WERI-Rb-1 (cell line): ENCODE results near the gene CKAP4.

Experiments used
- DNase-seq: peaks from one replicate; pipeline ENCODE4 v3.0.0-alpha.2; 2020
- H3K27ac ChIP-seq: fragments of 250-450 bp; sonication (Bioruptor Pico); 2 replicates; pipeline ENCODE4 v1.5.1; 2020; ENCODE audit warnings: mild to moderate bottlenecking, moderate library complexity
- H3K27me3 ChIP-seq: fragments of 250-450 bp; sonication (Bioruptor Pico); 2 replicates; pipeline ENCODE4 v1.5.1; 2021; ENCODE audit warnings: mild to moderate bottlenecking, low read depth, moderate library complexity; ENCODE audit not compliant: insufficient read depth, severe bottlenecking
- H3K36me3 ChIP-seq: fragments of 250-450 bp; sonication (Bioruptor Pico); 2 replicates; pipeline ENCODE4 v1.5.1; 2020; ENCODE audit warnings: mild to moderate bottlenecking, moderate library complexity
- H3K4me3 ChIP-seq: 2 replicates; pipeline ENCODE4 v1.5.1; 2011; ENCODE audit warnings: low read depth, mild to moderate bottlenecking, control low read depth, low read length
- H3K9me3 ChIP-seq: fragments of 250-450 bp; sonication (Bioruptor Pico); 2 replicates; pipeline ENCODE4 v1.5.1; 2021; ENCODE audit warnings: mild to moderate bottlenecking, moderate library complexity; ENCODE audit not compliant: severe bottlenecking
- CTCF ChIP-seq: IDR thresholded peaks from 2 replicates; pipeline ENCODE4 v1.5.1; 2011; ENCODE audit warnings: low read depth, mild to moderate bottlenecking, control low read depth, inconsistent platforms, low read length

CKAP4 gene

GRCh38 chr12:106243620-106244019 lies 4.2 kb downstream of the CKAP4 start:
- H3K27ac ChIP-seq = no peak overlapping the region
- peaks cover 26% of the 10 kb centered on the region for H3K36me3 ChIP-seq
- H3K27me3 ChIP-seq = no peaks in the 10 kb centered on the region

DNA sequence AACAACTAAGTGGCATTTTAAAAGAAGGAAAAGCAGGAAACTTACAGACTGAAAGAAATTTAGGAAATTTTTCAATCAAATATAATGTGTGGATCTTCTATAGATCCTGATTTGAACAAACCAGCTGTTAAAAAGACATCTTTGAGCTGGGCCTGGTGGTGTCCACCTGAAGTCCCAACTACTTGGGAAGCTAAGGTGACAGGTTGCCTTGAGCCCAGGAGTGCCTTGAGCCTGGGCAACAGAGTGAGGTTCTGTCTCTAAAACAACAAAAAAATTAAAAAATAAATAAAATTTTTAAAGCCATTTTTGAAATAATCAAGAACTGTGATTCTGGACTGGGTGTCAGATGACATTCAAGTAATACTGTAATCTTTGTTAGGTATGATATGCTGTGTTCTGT lies 7.0 kb downstream of the CKAP4 start:
- Histone ChIP-seq H3K36me3 (peaks cover 24% of the 10 kb centered on the region), H3K9me3 (no peaks in the 10 kb centered on the region), H3K27ac (no peak overlapping the region), H3K27me3 (no peaks in the 10 kb centered on the region), H3K4me3 (no peak overlapping the region)
- no peak for TF ChIP-seq CTCF
- DNase-seq = no peak

More at GRCh38 chr12:106243620-106244019, 4.2 kb downstream of the CKAP4 start:
- no peak for TF ChIP-seq CTCF
- DNase-seq = no peak
- no peak overlapping the region for H3K4me3 ChIP-seq
- no peaks in the 10 kb centered on the region for H3K9me3 ChIP-seq

DNA sequence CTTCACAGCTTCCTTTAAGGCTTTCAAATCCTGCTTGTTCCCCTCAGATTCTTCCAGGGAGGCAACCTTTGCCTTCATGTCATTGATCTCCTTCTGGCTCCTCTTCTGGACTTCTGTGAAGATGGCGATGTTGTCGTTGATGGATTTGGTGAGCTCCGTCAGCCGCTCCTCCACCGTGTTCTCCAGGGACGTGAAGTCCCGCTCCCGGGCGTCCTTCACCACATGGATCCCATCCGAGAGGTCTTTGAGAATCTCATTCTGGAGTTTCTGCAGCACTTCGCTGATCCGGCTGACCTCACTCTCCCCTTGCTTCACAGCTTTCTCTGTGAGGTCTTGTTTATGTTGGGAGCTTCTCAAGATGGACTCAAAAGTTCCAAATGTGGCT lies 7.9 kb downstream of the CKAP4 start:
- DNase-seq = no peak
- H3K27ac ChIP-seq = no peak overlapping the region
- TF ChIP-seq CTCF = no peak
- H3K27me3 ChIP-seq = no peaks in the 10 kb centered on the region
- H3K9me3 ChIP-seq = no peaks in the 10 kb centered on the region
- H3K36me3 ChIP-seq = peaks cover 24% of the 10 kb centered on the region
- no peak overlapping the region for H3K4me3 ChIP-seq

GRCh38 chr12:106239241-106239950 lies 8.4 kb downstream of the CKAP4 start:
- no peaks in the 10 kb centered on the region for H3K27me3 ChIP-seq
- no peak for TF ChIP-seq CTCF
- H3K36me3 ChIP-seq = peaks cover 24% of the 10 kb centered on the region

DNA sequence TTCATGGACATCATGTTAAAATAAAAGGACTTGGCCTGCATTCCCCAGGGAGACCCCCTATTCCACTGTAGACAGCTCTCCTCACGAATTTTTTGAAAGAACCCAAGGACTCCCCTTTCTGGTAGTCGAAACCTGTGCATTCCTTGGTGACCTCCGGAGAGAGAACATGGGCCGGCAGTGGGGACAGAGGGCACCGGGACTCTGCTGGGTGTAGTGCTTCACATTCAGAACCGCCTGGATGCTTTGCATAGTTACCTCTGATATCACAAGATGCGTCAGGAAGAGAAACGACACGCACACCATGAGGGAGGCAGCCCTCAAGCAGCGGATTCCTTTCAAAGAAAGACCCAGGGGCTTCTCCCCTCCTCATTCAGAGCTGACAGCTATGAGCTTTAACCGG lies 9.7 kb downstream of the CKAP4 start:
- TF ChIP-seq CTCF = no peak
- Histone ChIP-seq H3K4me3 (no peak overlapping the region), H3K36me3 (peaks cover 15% of the 10 kb centered on the region), H3K9me3 (no peaks in the 10 kb centered on the region), H3K27me3 (no peaks in the 10 kb centered on the region), H3K27ac (0 out of 2 replicates have a peak overlapping the region, but pooled peaks have one; percentile 40)
- no peak for DNase-seq

More at GRCh38 chr12:106239241-106239950, 8.4 kb downstream of the CKAP4 start:
- no peak overlapping the region for H3K4me3 ChIP-seq
- no peak overlapping the region for H3K27ac ChIP-seq
- DNase-seq = no peak
- H3K9me3 ChIP-seq = no peaks in the 10 kb centered on the region

DNA sequence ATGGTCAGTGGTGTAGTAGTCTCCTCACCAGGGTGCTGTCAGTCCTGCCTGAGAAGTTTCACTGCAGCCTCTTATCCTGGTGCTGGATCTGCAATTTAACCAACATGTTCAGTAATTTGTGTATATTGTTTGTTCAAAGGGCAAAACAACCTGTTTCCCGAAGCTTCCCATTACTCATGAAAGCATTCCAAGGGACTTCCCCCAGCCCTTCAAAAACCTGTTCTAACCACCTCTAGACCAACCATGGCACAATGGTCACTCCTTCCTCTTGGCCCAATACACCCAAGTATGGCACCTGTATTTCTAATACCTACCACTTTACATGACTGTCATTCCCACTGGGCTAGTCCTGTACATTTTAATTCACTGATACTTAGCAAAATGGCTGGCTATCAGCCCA lies 12.1 kb downstream of the CKAP4 start:
- no peaks in the 10 kb centered on the region for H3K27me3 ChIP-seq
- TF ChIP-seq CTCF = no peak
- peaks cover 15% of the 10 kb centered on the region for H3K36me3 ChIP-seq
- DNase-seq = no peak
- H3K4me3 ChIP-seq = no peak overlapping the region
- no peaks in the 10 kb centered on the region for H3K9me3 ChIP-seq
- no peak overlapping the region for H3K27ac ChIP-seq
